IMR-90 (cell line): ENCODE results near the gene TIGD3. TPM values are rescaled to one million over a fixed set of nuclear protein-coding genes. Genes with fewer than 3 reads are reported as not detected.
A peak's percentile ranks its signal among the peaks of the same experiment; 100 is the strongest.

ENCODE experiments used
- ATAC-seq: fragments of 200-7000 bp; cut with Tn5 transposase; 2 replicates; pipeline ENCODE4 v1.9.1; 2020; ENCODE audit warnings: low read depth, mild to moderate bottlenecking, moderate library complexity
- BruUV-seq: library from RNA; stranded (reverse); fragments of 400-500 nt; replicated peaks from 2 replicates; lab custom pipeline; 2021; lab: Mats Ljungman, UMichigan
- CTCF ChIA-PET: fragments of 300-600 bp; formaldehyde crosslinking; extraction: SDS; loops from one replicate; lab custom pipeline; 2021; ENCODE audit warnings: antibody characterized with exemption; lab: Yijun Ruan, JAX
- POLR2A ChIA-PET: fragments of 300-600 bp; sonication (Branson Sonifier 250); formaldehyde crosslinking; loops from one replicate; lab custom pipeline; 2022; ENCODE audit warnings: antibody characterized with exemption; ENCODE audit not compliant: unreplicated experiment; lab: Charles Lee
- DNase-seq: peaks from one replicate; pipeline ENCODE4 v3.0.0; 2013
- H2AFZ ChIP-seq: replicated peaks from 2 replicates; pipeline ENCODE3; 2013; ENCODE audit warnings: low read length, mild to moderate bottlenecking; ENCODE audit not compliant: poor library complexity
- H2AK5ac ChIP-seq: 2 replicates; pipeline ENCODE4 v1.6.1; 2013; ENCODE audit warnings: low read depth, low read length, inconsistent platforms
- H2AK9ac ChIP-seq: replicated peaks from 2 replicates; pipeline ENCODE3; 2013; ENCODE audit warnings: mild to moderate bottlenecking, low read depth, low read length, moderate library complexity; ENCODE audit not compliant: poor library complexity
- H2BK120ac ChIP-seq: 2 replicates; pipeline ENCODE4 v1.6.1; 2013; ENCODE audit warnings: low read depth, low read length, inconsistent platforms
- H2BK15ac ChIP-seq: 3 replicates; pipeline ENCODE4 v1.6.1; 2013; ENCODE audit warnings: low read depth, low read length, inconsistent platforms
- H2BK20ac ChIP-seq: 2 replicates; pipeline ENCODE4 v1.6.1; 2013; ENCODE audit warnings: low read depth, mild to moderate bottlenecking, inconsistent platforms, low read length, moderate library complexity
- H2BK5ac ChIP-seq: 2 replicates; pipeline ENCODE4 v1.6.1; 2013; ENCODE audit warnings: mild to moderate bottlenecking, low read depth, low read length, inconsistent platforms; ENCODE audit not compliant: poor library complexity, severe bottlenecking
- H3K14ac ChIP-seq: replicated peaks from 2 replicates; pipeline ENCODE4 v1.6.1; 2013; ENCODE audit warnings: low read depth, low read length, inconsistent platforms
- H3K18ac ChIP-seq: 2 replicates; pipeline ENCODE4 v1.6.1; 2013; ENCODE audit warnings: low read depth, low read length, control low read depth
- H3K23ac ChIP-seq: 2 replicates; pipeline ENCODE4 v1.6.1; 2013; ENCODE audit warnings: low read depth, low read length, inconsistent platforms
- H3K27ac ChIP-seq: 2 replicates; pipeline ENCODE4 v1.5.1; 2013; ENCODE audit warnings: mild to moderate bottlenecking, control low read depth, low read length; ENCODE audit not compliant: insufficient read depth
- H3K27me3 ChIP-seq: 2 replicates; pipeline ENCODE4 v1.6.1; 2013; ENCODE audit warnings: low read length; ENCODE audit not compliant: control insufficient read depth, insufficient read depth
- H3K36me3 ChIP-seq: 2 replicates; pipeline ENCODE4 v1.6.1; 2013; ENCODE audit warnings: low read length, mixed read lengths; ENCODE audit not compliant: control insufficient read depth, insufficient read depth
- H3K4ac ChIP-seq: 2 replicates; pipeline ENCODE4 v1.6.1; 2013; ENCODE audit warnings: low read depth, low read length, inconsistent platforms
- H3K4me1 ChIP-seq: 2 replicates; pipeline ENCODE4 v1.6.1; 2013; ENCODE audit warnings: low read length, mixed read lengths; ENCODE audit not compliant: control insufficient read depth, insufficient read depth
- H3K4me2 ChIP-seq: 2 replicates; pipeline ENCODE4 v1.6.1; 2013; ENCODE audit warnings: low read depth, mild to moderate bottlenecking, control low read depth, low read length, moderate library complexity
- H3K4me3 ChIP-seq: 2 replicates; pipeline ENCODE4 v1.5.1; 2013; ENCODE audit warnings: low read depth, mild to moderate bottlenecking, control low read depth, low read length, moderate library complexity; ENCODE audit not compliant: insufficient read depth
- H3K56ac ChIP-seq: 2 replicates; pipeline ENCODE4 v1.6.1; 2013; ENCODE audit warnings: low read length, inconsistent platforms; ENCODE audit not compliant: insufficient read depth; ENCODE audit errors: extremely low read depth
- H3K79me1 ChIP-seq, 2 experiments: 2 replicates each; pipeline ENCODE4 v1.6.1; 2013; ENCODE audit warnings: low read length in 2 of 2, inconsistent platforms in 1 of 2, low read depth in 1 of 2
- H3K9ac ChIP-seq: 2 replicates; pipeline ENCODE4 v1.6.1; 2013; ENCODE audit warnings: low read depth, low read length, control low read depth
- H3K9me1 ChIP-seq: 2 replicates; pipeline ENCODE4 v1.6.1; 2013; ENCODE audit warnings: low read length, inconsistent platforms; ENCODE audit not compliant: insufficient read depth
- H3K9me3 ChIP-seq: 2 replicates; pipeline ENCODE4 v1.6.1; 2013; ENCODE audit warnings: low read length; ENCODE audit not compliant: control insufficient read depth, insufficient read depth
- H4K20me1 ChIP-seq: 2 replicates; pipeline ENCODE4 v1.6.1; 2013; ENCODE audit warnings: low read length, inconsistent platforms; ENCODE audit not compliant: insufficient read depth
- H4K5ac ChIP-seq: 2 replicates; pipeline ENCODE4 v1.6.1; 2013; ENCODE audit warnings: mild to moderate bottlenecking, low read depth, low read length, control low read depth
- H4K8ac ChIP-seq, 2 experiments: 2 replicates each; pipeline ENCODE4 v1.6.1; 2013; ENCODE audit warnings: low read depth in 2 of 2, low read length in 2 of 2, control low read depth in 1 of 2, inconsistent platforms in 1 of 2
- H4K91ac ChIP-seq: 2 replicates; pipeline ENCODE4 v1.6.1; 2013; ENCODE audit warnings: low read depth, low read length, inconsistent platforms; ENCODE audit not compliant: insufficient read depth
- CEBPB ChIP-seq: IDR thresholded peaks from 2 replicates; pipeline ENCODE4 v1.6.1; 2012; ENCODE audit warnings: low read depth, low read length, improper control_type of control experiment
- RCOR1 ChIP-seq: IDR thresholded peaks from 2 replicates; pipeline ENCODE4 v1.6.1; 2012; ENCODE audit warnings: mild to moderate bottlenecking, low read length, improper control_type of control experiment; ENCODE audit not compliant: insufficient replicate concordance
- WGBS, 2 experiments: methylation state at CpG; one replicate each; pipeline versions ENCODE4 v1.1.5 to v1.1.7; 2013; ENCODE audit warnings: missing lambda C conversion rate in 2 of 2; ENCODE audit not compliant: insufficient read length in 1 of 2; ENCODE audit errors: extremely low coverage in 2 of 2; 5-methylcytosine and 5-hydroxymethylcytosine counted together
- dilution Hi-C: fragments of 300-500 bp; cut with HindIII; formaldehyde crosslinking; loops from one replicate; pipeline ENCODE4 v1.14.3; 2018; ENCODE audit warnings: low sequenced_read_pairs; ENCODE audit not compliant: unreplicated experiment
- in situ Hi-C: fragments of 300-500 bp; cut with MboI; formaldehyde crosslinking; loops from 3 replicates; pipeline ENCODE4 v1.14.3; 2019; ENCODE audit warnings: low sequenced_read_pairs, inconsistent platforms, mixed read lengths
- intact Hi-C: fragments of 100-400 bp; cut with micrococcal nuclease; formaldehyde crosslinking; loops from 2 replicates; pipeline ENCODE4 v1.10.0; 2022
- polyA plus RNA-seq, 3 experiments: library from polyadenylated mRNA; depleted of rRNA; stranded (reverse); fragments of >200 nt; gene quantifications; 2 replicates each; pipeline ENCODE4 v1.2.3, GENCODE V29; 2012; ENCODE audit warnings: low replicate concordance in 1 of 3
- total RNA-seq: library from RNA; depleted of rRNA; stranded (reverse); fragments of >200 nt; gene quantifications from 2 replicates; pipeline ENCODE4 v1.2.3, GENCODE V29; 2012

TIGD3 gene
- total and polyA plus RNA-seq, 2 of the 4 experiments (the other 2 are of a cell fraction): 0.12 TPM; not detected in 1

DNA sequence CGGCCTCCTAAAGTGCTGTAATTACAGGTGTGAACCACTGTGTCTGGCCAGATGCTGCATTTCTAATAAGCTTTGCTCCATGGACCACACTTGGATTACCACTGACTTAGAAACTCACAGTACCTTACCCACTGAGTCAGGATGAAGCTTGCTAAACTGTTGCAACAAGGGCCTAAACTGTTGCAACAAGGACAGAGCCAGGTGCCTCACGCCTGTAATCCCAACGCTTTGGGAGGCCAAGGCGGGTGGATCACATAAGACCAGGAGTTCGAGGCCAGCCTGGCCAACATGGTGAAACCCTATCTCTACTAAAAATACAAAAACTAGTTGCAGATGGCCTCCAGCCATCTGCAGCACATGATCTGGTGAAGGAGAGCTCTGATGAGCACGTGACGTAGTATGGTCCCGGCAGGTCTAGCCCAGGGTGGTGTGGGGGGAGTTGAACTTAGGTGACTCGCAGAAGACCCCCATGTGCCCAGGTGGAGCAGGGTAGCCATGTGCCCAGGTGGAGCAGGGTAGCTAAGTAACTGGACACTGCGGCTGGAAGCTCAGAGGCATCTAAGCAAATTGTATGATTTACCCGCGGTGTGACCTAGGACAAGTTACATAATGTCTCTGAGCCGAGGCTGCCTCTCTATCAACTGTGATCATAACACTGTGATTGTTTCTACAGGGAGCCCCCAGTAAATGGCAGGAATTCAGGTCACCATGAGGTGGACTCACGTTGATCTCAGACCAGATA, 19.5 kb downstream of the TIGD3 start:
- in situ Hi-C loops: no loop called here
- dilution Hi-C loops: no loop called here

More for the DNA sequence above, 19.5 kb downstream of the TIGD3 start:
- Histone ChIP-seq H2BK120ac (no peak overlapping the region), H3K4me1 (peaks cover 2% of the 10 kb centered on the region), H3K36me3 (no peaks in the 10 kb centered on the region), H3K27me3 (no peaks in the 10 kb centered on the region), H2AFZ (peak overlapping the region; percentile 57), H3K18ac (no peak overlapping the region), H2AK9ac (no peak overlapping the region), H3K23ac (no peak overlapping the region), H3K4me3 (no peak overlapping the region), H3K4me2 (no peak overlapping the region), H3K9me3 (no peaks in the 10 kb centered on the region), H3K27ac (no peak overlapping the region), H4K20me1 (no peaks in the 10 kb centered on the region), H2BK20ac (no peak overlapping the region), H3K4ac (peak overlapping the region; percentile 51; the same call in 1 of the 2 replicates), H4K5ac (no peak overlapping the region), H3K14ac (no peak overlapping the region; the same call in 1 of the 2 replicates), H2BK5ac (no peak overlapping the region), H3K9me1 (peaks cover 4% of the 10 kb centered on the region; the same call in 1 of the 2 replicates), H3K9ac (no peak overlapping the region), H4K91ac (no peak overlapping the region), H3K56ac (no peak overlapping the region), H4K8ac (no peak overlapping the region), H3K79me1 (peaks cover 0 to 27% of the 10 kb centered on the region in 2 experiments; a peak in 2 of 4 replicates), H2BK15ac (no peak overlapping the region; the same call in 2 of the 3 replicates), H2AK5ac (peak overlapping the region; percentile 79; the same call in 1 of the 2 replicates)
- no TSS peak for BruUV-seq
- TF ChIP-seq RCOR1: no peak
- TF ChIP-seq CEBPB: peak; percentile 63
- 96% methylated on average over 10 of the region's 14 CpGs; no CpG with 5 or more reads in 1 of the 2 experiments for WGBS, 2 experiments
- CTCF ChIA-PET: no interaction called here
- DNase-seq: no peak
- intact Hi-C loops: no loop called here
- POLR2A ChIA-PET: interaction anchor here (0.7 kb wide), 1 partner anchor 50 kb away, joined by 3 read pairs; no protein-coding TSS in a partner anchor
- no peak for ATAC-seq
